GM13976 (cell line): Measurements from ENCODE around the gene SUN5.

Experiments used
- DNase-seq: peaks from one replicate; pipeline ENCODE4 v3.0.0; 2012; ENCODE audit warnings: low spot score
- in situ Hi-C: fragments of 300-500 bp; cut with MboI; formaldehyde crosslinking; loops from one replicate; pipeline ENCODE4 v1.12.0; 2022; ENCODE audit warnings: low sequenced_read_pairs, mixed read lengths, inconsistent platforms; ENCODE audit not compliant: unreplicated experiment
- TF ChIP-seq, protein P1 (sequence below): IDR thresholded peaks from 2 replicates; pipeline ENCODE4 v1.5.1; 2012; ENCODE audit warnings: borderline replicate concordance, mild to moderate bottlenecking; ENCODE audit not compliant: insufficient read depth; ENCODE audit errors: extremely low read depth, missing control alignments, control extremely low read depth

Gene SUN5

DNA sequence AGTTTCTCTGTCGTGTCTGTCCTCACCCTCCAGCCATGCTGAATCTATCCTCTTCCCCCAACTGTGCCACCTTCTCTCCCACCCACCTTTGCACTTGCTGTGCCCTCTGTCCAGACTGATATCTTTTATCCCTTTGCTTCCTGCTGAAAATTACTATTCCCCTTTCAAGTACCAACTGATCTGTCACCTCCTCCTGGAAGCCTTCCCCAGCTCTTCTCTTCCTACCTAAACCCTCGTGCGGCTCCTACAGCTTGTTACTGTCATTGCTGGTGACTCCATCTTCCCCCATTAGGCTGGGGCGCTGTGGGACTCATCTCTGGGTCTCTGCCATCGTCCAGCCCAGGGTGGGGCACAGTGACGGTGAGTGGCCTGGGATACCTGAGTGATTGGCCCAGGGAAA is 28.3 kb upstream of the SUN5 start:
- DNase-seq: no peak
- in situ Hi-C loops: no loop called here
- TF ChIP-seq, protein P1, sequence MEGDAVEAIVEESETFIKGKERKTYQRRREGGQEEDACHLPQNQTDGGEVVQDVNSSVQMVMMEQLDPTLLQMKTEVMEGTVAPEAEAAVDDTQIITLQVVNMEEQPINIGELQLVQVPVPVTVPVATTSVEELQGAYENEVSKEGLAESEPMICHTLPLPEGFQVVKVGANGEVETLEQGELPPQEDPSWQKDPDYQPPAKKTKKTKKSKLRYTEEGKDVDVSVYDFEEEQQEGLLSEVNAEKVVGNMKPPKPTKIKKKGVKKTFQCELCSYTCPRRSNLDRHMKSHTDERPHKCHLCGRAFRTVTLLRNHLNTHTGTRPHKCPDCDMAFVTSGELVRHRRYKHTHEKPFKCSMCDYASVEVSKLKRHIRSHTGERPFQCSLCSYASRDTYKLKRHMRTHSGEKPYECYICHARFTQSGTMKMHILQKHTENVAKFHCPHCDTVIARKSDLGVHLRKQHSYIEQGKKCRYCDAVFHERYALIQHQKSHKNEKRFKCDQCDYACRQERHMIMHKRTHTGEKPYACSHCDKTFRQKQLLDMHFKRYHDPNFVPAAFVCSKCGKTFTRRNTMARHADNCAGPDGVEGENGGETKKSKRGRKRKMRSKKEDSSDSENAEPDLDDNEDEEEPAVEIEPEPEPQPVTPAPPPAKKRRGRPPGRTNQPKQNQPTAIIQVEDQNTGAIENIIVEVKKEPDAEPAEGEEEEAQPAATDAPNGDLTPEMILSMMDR: no peak

DNA sequence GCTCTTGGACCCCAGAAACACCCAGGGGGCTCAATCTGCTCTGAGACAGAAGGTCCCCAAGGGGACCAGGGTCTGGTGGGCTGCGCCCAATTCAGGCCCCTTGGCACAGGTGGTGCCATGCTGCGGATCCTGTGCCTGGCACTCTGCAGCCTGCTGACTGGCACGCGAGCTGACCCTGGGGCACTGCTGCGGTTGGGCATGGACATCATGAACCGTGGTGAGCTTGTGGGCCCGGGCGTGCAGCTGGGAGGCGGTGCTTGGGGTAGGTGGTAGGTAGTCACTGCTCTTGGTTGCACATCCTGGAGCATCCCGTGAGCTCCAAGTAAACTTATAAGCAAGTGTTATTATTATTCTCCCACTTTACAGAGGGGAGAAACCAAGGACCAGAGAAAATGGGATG is 27.3 kb upstream of the SUN5 start, which contains the start of gene BPIFB6:
Gene BPIFB6 (plus strand): TSS at position 118 of the 400 bp plus-strand sequence. CDS start 0 bp downstream, at position 118.
- in situ Hi-C loops: no loop called here
- no peak for DNase-seq
- TF ChIP-seq, protein P1: no peak

DNA sequence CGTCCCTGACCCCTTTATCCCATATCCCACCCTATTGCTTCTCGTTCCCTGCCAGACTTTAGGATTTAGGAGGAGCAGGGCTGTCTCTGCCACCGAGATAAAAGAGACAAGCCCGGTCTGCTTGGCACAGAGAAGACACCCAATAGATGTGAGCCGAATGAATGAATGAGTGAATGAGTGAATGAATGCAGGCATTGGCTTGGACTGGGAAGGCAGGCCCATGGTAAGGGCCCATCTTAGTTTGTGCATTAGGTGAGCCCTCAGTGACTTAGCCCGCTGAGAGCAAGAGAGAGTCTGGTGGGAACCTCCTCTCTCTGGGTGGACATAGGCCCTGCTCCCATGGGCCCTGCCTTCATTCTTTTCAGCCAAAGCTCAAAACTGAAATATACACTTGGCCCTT is 26.3 kb upstream of the SUN5 start:
- in situ Hi-C loops: no loop called here
- TF ChIP-seq, protein P1: no peak
- DNase-seq: no peak

DNA sequence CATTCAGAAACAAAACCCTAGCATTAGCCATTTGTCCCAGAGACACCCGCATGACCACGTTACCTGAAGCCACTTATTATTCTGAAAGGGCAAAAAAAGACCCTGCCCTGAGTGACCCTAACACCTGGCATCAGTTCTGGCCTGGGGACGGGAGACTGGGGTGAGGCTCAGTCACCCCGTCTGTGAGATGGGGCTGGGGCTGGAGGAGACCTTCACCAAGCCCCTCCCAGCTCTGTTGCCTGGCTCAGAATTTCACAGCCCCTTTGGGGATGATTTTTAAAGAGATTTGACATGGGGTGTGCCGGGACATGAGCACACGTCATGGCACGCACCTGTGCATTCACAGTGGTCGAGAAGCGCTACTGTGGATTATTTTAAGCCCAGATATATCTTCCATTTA is 25.8 kb upstream of the SUN5 start:
- no peak for DNase-seq
- TF ChIP-seq, protein P1: no peak
- in situ Hi-C loops: no loop called here

DNA sequence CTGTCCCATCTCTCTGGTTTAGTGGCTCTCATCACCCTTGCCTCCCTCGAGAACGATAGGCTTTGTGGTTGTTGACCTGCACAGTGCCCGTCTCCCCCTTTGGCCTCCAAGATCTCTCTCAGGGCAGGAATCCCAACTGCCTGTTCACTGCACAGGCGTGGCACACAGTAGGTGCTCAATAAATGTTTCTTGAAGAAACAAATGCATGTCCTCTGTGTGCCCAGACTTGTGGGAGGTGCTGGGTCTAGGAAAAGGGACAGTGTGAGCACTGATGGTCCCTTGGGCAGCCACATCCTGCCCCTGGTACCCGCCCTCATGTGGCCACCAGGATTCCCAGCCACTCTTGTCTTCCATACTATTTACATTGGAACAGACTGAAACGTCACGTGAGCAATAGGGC is 24.6 kb upstream of the SUN5 start:
- TF ChIP-seq, protein P1: no peak
- no peak for DNase-seq
- in situ Hi-C loops: no loop called here

DNA sequence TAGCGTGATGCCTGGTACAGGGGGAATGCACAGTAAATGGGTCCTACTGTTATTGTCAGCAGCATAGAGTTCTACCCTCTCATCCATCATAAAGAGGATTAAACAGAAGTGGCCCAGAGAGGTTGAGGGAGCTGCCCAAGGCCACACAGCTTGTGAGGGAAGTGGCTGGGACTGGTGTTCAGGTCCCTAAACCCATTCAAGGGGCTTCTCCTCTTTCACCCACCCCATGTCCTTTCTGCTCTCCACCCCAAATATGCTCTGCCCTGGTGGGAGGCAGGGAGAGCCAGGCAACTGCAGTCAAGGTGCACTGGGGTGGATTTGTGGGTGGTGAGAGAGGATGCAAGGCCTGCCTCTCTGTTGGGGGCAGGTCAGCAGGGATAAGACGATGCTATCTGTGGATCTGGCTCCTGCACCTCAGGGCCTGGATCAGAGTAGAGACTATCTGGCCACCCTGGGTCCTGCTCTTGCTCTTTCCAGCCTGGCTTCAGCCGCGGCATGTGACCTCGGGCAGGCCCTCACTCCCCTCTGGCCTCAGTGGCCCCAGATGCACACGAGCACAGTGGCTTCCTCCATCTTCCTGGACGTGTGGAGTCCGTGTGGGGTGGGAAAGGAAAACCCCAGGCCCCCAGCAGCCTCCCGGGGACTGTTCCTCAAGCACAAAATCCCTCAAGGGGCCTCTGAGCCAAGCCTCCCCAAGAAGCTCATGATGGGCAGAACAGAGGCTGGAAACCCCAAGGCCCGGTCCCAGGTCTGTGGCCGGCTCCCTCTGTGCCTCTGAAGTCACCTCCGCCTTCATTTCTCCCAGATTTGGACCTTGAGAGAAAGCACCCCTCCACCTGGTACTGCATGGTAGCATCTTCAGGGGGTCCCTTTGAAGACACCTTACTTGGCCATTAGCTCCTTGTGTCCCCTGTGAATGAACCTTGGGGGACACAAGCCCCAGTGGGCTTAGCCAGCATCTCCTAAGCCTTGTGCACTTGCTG is 23.8 kb upstream of the SUN5 start:
- TF ChIP-seq, protein P1: no peak
- DNase-seq: no peak
- in situ Hi-C loops: no loop called here
